GM12864 (cell line): ENCODE measurements around the gene URB1.
"Not testable (repeated sequence)": the region's sequence is repeated elsewhere in the genome, so short reads cannot be mapped to it uniquely, and the experiment has no call there.

Experiments
- DNase-seq: peaks from one replicate; pipeline ENCODE4 v3.0.0-alpha.2; 2011; ENCODE audit warnings: low read depth
- H3K4me3 ChIP-seq: 2 replicates; pipeline ENCODE4 v1.5.1; 2011; ENCODE audit warnings: mild to moderate bottlenecking, low read depth, low read length, control low read depth
- TF ChIP-seq, protein P1 (sequence below): IDR thresholded peaks from 2 replicates; pipeline ENCODE4 v1.5.1; 2011; ENCODE audit warnings: low read depth, mild to moderate bottlenecking, moderate library complexity, low read length, control low read depth, inconsistent platforms; ENCODE audit errors: missing control alignments

URB1 gene

DNA sequence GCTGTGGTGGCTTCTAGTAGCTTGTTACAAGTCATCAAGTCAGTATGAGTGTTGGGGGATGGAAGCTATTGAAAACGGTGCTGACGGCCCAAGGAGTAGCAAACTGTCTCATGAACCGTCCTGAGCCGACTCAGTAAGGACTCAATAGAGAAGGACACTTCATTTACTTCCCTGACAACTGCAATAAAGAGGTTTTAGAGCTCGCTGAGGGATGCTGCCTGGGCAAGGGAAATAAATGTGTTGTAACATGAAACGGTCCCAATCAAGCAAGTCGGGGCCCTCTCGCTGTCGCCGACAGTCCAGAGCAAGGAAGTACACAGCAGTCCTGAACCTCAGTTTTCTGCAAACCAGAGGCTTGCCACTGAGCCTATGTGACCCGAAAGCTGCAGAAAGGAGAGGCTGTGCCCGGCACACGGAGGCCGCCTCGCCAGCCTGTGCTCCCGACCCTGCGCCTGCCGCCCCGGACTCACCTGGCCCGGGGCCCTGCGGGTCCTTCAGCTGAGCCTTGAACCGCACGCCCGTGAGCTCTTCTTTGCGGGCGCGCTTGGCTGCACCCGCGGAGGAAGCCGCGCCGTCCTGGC, 423 bp downstream of the URB1 start:
- TF ChIP-seq, protein P1, sequence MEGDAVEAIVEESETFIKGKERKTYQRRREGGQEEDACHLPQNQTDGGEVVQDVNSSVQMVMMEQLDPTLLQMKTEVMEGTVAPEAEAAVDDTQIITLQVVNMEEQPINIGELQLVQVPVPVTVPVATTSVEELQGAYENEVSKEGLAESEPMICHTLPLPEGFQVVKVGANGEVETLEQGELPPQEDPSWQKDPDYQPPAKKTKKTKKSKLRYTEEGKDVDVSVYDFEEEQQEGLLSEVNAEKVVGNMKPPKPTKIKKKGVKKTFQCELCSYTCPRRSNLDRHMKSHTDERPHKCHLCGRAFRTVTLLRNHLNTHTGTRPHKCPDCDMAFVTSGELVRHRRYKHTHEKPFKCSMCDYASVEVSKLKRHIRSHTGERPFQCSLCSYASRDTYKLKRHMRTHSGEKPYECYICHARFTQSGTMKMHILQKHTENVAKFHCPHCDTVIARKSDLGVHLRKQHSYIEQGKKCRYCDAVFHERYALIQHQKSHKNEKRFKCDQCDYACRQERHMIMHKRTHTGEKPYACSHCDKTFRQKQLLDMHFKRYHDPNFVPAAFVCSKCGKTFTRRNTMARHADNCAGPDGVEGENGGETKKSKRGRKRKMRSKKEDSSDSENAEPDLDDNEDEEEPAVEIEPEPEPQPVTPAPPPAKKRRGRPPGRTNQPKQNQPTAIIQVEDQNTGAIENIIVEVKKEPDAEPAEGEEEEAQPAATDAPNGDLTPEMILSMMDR: no peak
- DNase-seq: no peak
- H3K4me3 ChIP-seq: peak overlapping the region; percentile 76

DNA sequence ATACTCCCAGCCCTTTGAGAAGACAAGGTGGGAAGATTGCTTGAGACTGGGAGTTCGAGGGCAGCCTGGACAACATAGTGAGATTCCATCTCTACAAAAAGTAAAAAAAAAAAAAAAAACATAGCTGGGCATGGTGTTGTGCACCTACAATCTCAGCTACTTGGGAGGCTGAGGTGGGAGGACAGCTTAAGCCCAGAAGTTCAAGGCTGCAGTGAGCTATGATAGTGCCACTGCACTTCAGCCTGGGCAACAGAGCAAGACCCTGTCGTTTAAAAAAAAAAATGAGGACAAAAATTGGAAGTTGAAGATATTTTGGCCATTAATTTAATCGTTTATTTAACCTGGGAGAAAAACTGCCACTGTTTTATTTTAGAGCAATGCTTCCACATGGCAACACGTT, 1.1 kb downstream of the URB1 start:
- H3K4me3 ChIP-seq: peak overlapping the region; percentile 76
- no peak for DNase-seq
- TF ChIP-seq, protein P1: no peak

DNA sequence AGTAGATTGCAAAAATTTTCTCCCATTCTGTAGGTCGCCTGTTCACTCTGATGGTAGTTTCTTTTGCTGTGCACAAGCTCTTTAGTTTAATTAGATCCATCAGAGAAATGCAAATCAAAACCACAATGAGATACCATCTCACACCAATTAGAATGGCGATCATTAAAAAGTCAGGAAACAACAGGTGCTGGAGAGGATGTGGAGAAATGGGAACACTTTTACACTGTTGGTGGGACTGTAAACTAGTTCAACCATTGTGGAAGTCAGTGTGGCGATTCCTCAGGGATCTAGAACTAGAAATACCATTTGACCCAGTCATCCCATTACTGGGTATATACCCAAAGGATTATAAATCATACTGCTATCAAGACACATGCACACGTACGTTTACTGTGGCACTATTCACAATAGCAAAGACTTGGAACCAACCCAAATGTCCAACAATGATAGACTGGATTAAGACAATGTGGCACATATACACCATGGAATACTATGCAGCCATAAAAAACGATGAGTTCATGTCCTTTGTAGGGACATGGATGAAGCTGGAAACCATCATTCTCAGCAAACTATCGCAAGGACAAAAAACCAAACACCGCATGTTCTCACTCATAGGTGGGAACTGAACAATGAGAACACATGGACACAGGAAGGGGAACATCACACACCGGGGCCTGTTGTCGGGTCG, 2.1 kb downstream of the URB1 start:
- DNase-seq, H3K4me3 ChIP-seq: not testable (repeated sequence)

DNA sequence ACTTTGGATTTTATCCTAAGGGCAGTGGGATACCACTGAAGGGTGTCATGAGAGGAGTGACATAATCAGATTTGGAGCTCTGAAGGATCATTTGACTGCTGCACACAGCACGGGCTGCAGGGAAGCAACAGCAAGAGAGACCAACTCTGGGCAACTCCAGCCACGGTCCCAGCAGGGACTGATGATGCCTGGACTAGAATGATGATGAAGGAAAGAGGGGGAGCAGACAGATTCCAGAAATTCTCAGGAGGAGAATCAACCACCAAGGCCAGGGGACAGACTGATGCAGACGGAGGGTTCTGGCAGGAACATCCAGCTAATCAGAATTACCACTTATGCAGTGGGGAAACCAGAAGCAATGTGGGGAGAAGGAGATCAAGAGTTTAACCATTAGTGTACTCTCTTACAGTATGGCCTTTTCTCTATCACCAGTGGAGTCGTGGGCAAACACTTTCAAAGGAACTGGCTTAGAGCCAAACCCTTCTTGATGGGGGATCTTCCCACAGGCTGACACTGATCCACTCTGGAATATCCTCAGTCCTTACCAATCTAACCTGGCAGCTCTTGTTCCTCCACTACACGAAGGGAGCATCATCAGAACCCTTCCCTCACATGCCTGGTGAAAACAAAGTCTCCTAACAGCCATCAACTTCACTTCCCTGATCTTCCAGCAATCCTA, 3.3 kb downstream of the URB1 start:
- DNase-seq: no peak
- TF ChIP-seq, protein P1: no peak

DNA sequence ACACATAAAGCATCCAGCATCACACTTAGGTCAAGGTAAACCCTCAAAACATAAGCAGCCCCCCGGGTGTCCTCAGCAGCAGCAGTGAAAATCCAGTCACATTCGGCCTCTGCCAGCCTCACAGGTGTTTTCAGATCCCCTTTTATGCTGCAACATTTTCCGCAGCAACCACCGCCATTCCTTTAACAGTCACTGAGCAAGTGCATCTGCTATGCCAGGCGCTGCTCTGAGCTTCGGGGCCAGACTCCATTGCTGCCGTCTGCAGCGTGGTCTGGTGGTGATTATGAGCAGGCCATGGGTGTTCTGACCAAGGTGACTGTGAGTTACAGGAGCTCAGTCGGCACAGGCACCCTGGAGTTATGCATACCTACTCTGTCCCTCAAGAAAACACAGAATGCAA, 4.5 kb downstream of the URB1 start:
- TF ChIP-seq, protein P1: no peak

More for the DNA sequence above, 3.3 kb downstream of the URB1 start:
- no peak overlapping the region for H3K4me3 ChIP-seq

DNA sequence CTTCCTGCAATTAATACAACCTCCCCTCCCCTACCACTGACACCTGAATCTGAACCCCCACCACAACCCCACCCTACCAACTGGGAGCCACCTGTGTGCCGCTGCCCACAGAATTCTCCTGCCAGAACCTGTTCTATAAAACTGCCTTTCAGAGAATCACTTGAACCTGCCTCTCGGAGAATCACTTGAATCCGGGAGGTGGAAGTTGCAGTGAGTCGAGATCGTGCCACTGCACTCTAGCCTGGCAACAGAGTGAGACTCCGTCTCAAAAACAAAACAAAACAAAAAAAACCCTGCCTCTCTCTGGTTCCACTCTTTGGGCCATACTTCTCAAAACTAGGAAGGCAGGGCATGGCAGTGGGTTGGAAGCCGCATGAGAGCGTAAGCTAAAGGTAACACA, 5.7 kb downstream of the URB1 start:
- TF ChIP-seq, protein P1: no peak
- H3K4me3 ChIP-seq: no peak overlapping the region
- no peak for DNase-seq

More for the DNA sequence above, 4.5 kb downstream of the URB1 start:
- no peak overlapping the region for H3K4me3 ChIP-seq
- no peak for DNase-seq

DNA sequence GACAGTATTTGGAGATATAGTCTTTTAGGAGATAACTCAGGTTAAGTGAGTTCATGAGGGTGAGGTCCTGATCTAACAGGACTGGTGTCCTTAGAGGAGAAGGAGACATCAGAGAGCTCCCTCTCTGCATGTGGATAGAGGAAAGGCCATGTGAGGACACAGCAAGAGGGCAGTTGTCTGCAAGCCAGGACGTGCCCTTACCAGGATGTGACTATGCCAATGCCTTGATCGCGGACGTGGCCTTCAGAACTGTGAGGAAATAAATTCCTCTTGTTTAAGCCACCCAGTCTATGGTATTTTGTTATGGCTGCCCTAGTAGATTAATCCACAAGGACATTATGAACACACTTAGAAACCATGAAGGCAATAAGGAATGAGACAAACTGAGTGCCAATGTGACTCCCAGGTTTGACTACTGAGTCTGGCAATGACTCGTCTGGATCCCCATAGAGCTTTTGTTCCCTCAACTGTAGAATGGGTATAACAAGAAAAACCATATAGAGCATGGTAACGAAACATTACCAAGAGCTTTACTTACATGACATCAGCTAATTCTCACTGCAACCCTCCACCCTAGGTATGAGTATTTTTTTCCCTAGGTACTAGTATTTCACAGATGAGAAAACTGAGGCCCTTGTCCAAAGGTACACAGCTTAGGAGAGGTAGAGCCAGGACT, 6.5 kb downstream of the URB1 start:
- no peak overlapping the region for H3K4me3 ChIP-seq
- TF ChIP-seq, protein P1: no peak
- no peak for DNase-seq
